ENCODE results near the gene FBLN1.

FBLN1 gene

GRCh38 chr22:45503816-45504372 is 1.2 kb downstream of the FBLN1 start:
- peaks cover 44% of the 10 kb centered on the region for H3K4me1 ChIP-seq (ENCODE audit: control insufficient read depth, insufficient read depth, low read depth, low read length)
- WGBS = 3% methylated on average over 15 of the region's 15 CpGs
- H2BK5ac ChIP-seq (ENCODE audit: low read depth, low read length, poor library complexity, severe bottlenecking) = peak overlapping the region; percentile 84
- peak overlapping the region; percentile 89 for H3K4me2 ChIP-seq (ENCODE audit: low read length, poor library complexity, severe bottlenecking)
- H2AK5ac ChIP-seq (ENCODE audit: low read length, severe bottlenecking) = peak overlapping the region; percentile 0
- H2BK15ac ChIP-seq (ENCODE audit: low read depth, poor library complexity, severe bottlenecking) = peak overlapping the region; percentile 68
- H3K79me1 ChIP-seq (replicated peaks; ENCODE audit: low read length, poor library complexity, severe bottlenecking) = no peaks in the 10 kb centered on the region
- peak overlapping the region in 1 of 2 experiments; percentile 67 for H3K23ac ChIP-seq (ENCODE audit: low read length in 2 of 2)
- peak overlapping the region; percentile 86 for H4K91ac ChIP-seq (ENCODE audit: low read length)
- no peaks in the 10 kb centered on the region for H3K9me3 ChIP-seq (ENCODE audit: control insufficient read depth, low read length)
- H3K27me3 ChIP-seq (ENCODE audit: control insufficient read depth in 1 of 2, insufficient read depth in 1 of 2, low read length in 2 of 2) = no peaks in the 10 kb centered on the region
- peaks cover 0 to 18% of the 10 kb centered on the region in 2 experiments for H3K36me3 ChIP-seq (ENCODE audit: control insufficient read depth in 1 of 2, insufficient read depth in 2 of 2, low read depth in 1 of 2, low read length in 2 of 2)
- H2AFZ ChIP-seq (ENCODE audit: low read depth, low read length) = no peak overlapping the region
- peak overlapping the region in 1 of 2 experiments; percentile 81 for H3K14ac ChIP-seq (ENCODE audit: low read length in 2 of 2)
- peak overlapping the region; percentile 63 to 98 for H3K18ac ChIP-seq (ENCODE audit: low read depth in 1 of 2, low read length in 2 of 2)
- peak overlapping the region; percentile 96 for H2BK120ac ChIP-seq (ENCODE audit: low read depth, low read length)
- H3K27ac ChIP-seq (ENCODE audit: low read length, poor library complexity, severe bottlenecking) = peak overlapping the region; percentile 86
- peak overlapping the region; percentile 86 to 96 for H3K4me3 ChIP-seq (ENCODE audit: insufficient read depth in 1 of 2, low read depth in 1 of 2, low read length in 2 of 2)
- peak overlapping the region in 1 of 2 experiments; percentile 76 for H2BK12ac ChIP-seq (ENCODE audit: low read length in 2 of 2)
- peak overlapping the region; percentile 70 to 96 for H3K4ac ChIP-seq (ENCODE audit: low read depth in 1 of 2, low read length in 2 of 2)
- H3K9ac ChIP-seq (ENCODE audit: low read length) = peak overlapping the region; percentile 90
- no peak for DNase-seq
- H4K8ac ChIP-seq (ENCODE audit: low read length) = peak overlapping the region; percentile 77

GRCh38 chr22:45504373-45505341 is 2.0 kb downstream of the FBLN1 start:
- H2BK12ac ChIP-seq (ENCODE audit: low read length in 2 of 2) = peak overlapping the region; percentile 73 to 91
- no peaks in the 10 kb centered on the region for H3K79me1 ChIP-seq (replicated peaks; ENCODE audit: low read length, poor library complexity, severe bottlenecking)
- H3K27ac ChIP-seq (ENCODE audit: low read length, poor library complexity, severe bottlenecking) = peak overlapping the region; percentile 86

GRCh38 chr22:45505991-45506747 is 3.5 kb downstream of the FBLN1 start:
- 92% methylated on average over 11 of the region's 14 CpGs for WGBS
- no peak for DNase-seq

More at GRCh38 chr22:45504373-45505341, 2.0 kb downstream of the FBLN1 start:
- peak overlapping the region; percentile 28 to 81 for H3K14ac ChIP-seq (ENCODE audit: low read length in 2 of 2)
- H2BK120ac ChIP-seq (ENCODE audit: low read depth, low read length) = peak overlapping the region; percentile 96
- peak overlapping the region; percentile 2 for H2AK5ac ChIP-seq (ENCODE audit: low read length, severe bottlenecking)
- H4K91ac ChIP-seq (ENCODE audit: low read length) = peak overlapping the region; percentile 98
- peak overlapping the region; percentile 96 for H4K8ac ChIP-seq (ENCODE audit: low read length)
- H3K4me3 ChIP-seq (ENCODE audit: insufficient read depth in 1 of 2, low read depth in 1 of 2, low read length in 2 of 2) = peak overlapping the region; percentile 86 to 96
- peak; percentile 85 for DNase-seq
- peak overlapping the region; percentile 84 for H2BK5ac ChIP-seq (ENCODE audit: low read depth, low read length, poor library complexity, severe bottlenecking)
- H2BK15ac ChIP-seq (ENCODE audit: low read depth, poor library complexity, severe bottlenecking) = peak overlapping the region; percentile 50
- peaks cover 50% of the 10 kb centered on the region for H3K4me1 ChIP-seq (ENCODE audit: control insufficient read depth, insufficient read depth, low read depth, low read length)
- H3K27me3 ChIP-seq (ENCODE audit: control insufficient read depth in 1 of 2, insufficient read depth in 1 of 2, low read length in 2 of 2) = no peaks in the 10 kb centered on the region
- H2AFZ ChIP-seq (ENCODE audit: low read depth, low read length) = no peak overlapping the region
- H3K9ac ChIP-seq (ENCODE audit: low read length) = peak overlapping the region; percentile 90
- H3K9me3 ChIP-seq (ENCODE audit: control insufficient read depth, low read length) = no peaks in the 10 kb centered on the region
- 1% methylated on average over 31 of the region's 31 CpGs for WGBS
- peak overlapping the region; percentile 96 to 99 for H3K4ac ChIP-seq (ENCODE audit: low read depth in 1 of 2, low read length in 2 of 2)
- H3K36me3 ChIP-seq (ENCODE audit: control insufficient read depth in 1 of 2, insufficient read depth in 2 of 2, low read depth in 1 of 2, low read length in 2 of 2) = peaks cover 4 to 26% of the 10 kb centered on the region in 2 experiments
- H3K18ac ChIP-seq (ENCODE audit: low read depth in 1 of 2, low read length in 2 of 2) = peak overlapping the region; percentile 87 to 98
- H3K23ac ChIP-seq (ENCODE audit: low read length in 2 of 2) = peak overlapping the region in 1 of 2 experiments; percentile 67
- peak overlapping the region; percentile 89 for H3K4me2 ChIP-seq (ENCODE audit: low read length, poor library complexity, severe bottlenecking)

More at GRCh38 chr22:45505991-45506747, 3.5 kb downstream of the FBLN1 start:
- H3K4ac ChIP-seq (ENCODE audit: low read depth in 1 of 2, low read length in 2 of 2) = peak overlapping the region in 1 of 2 experiments; percentile 36
- H2AK5ac ChIP-seq (ENCODE audit: low read length, severe bottlenecking) = peak overlapping the region; percentile 17
- H3K9ac ChIP-seq (ENCODE audit: low read length) = peak overlapping the region; percentile 8
- peak overlapping the region in 1 of 2 experiments; percentile 16 for H3K18ac ChIP-seq (ENCODE audit: low read depth in 1 of 2, low read length in 2 of 2)
- no peaks in the 10 kb centered on the region for H3K79me1 ChIP-seq (replicated peaks; ENCODE audit: low read length, poor library complexity, severe bottlenecking)
- no peak overlapping the region for H3K14ac ChIP-seq (ENCODE audit: low read length in 2 of 2)
- H3K4me2 ChIP-seq (ENCODE audit: low read length, poor library complexity, severe bottlenecking) = no peak overlapping the region
- peaks cover 4 to 27% of the 10 kb centered on the region in 2 experiments for H3K36me3 ChIP-seq (ENCODE audit: control insufficient read depth in 1 of 2, insufficient read depth in 2 of 2, low read depth in 1 of 2, low read length in 2 of 2)
- H3K27ac ChIP-seq (ENCODE audit: low read length, poor library complexity, severe bottlenecking) = no peak overlapping the region
- no peaks in the 10 kb centered on the region for H3K27me3 ChIP-seq (ENCODE audit: control insufficient read depth in 1 of 2, insufficient read depth in 1 of 2, low read length in 2 of 2)
- no peak overlapping the region for H2BK120ac ChIP-seq (ENCODE audit: low read depth, low read length)
- H2BK5ac ChIP-seq (ENCODE audit: low read depth, low read length, poor library complexity, severe bottlenecking) = no peak overlapping the region
- H4K91ac ChIP-seq (ENCODE audit: low read length) = no peak overlapping the region
- H2BK12ac ChIP-seq (ENCODE audit: low read length in 2 of 2) = peak overlapping the region; percentile 5 to 17
- peak overlapping the region; percentile 12 for H4K8ac ChIP-seq (ENCODE audit: low read length)
- H3K9me3 ChIP-seq (ENCODE audit: control insufficient read depth, low read length) = no peaks in the 10 kb centered on the region
- peak overlapping the region in 1 of 2 experiments; percentile 96 for H3K4me3 ChIP-seq (ENCODE audit: insufficient read depth in 1 of 2, low read depth in 1 of 2, low read length in 2 of 2)
- peaks cover 55% of the 10 kb centered on the region for H3K4me1 ChIP-seq (ENCODE audit: control insufficient read depth, insufficient read depth, low read depth, low read length)
- H2AFZ ChIP-seq (ENCODE audit: low read depth, low read length) = no peak overlapping the region
- no peak overlapping the region for H3K23ac ChIP-seq (ENCODE audit: low read length in 2 of 2)
- H2BK15ac ChIP-seq (ENCODE audit: low read depth, poor library complexity, severe bottlenecking) = peak overlapping the region; percentile 49

Measured in mesenchymal stem cell (in vitro differentiated cells and primary cell).